RWPE1 (cell line): Measurements from ENCODE around the gene STARD3.

Experiments used
- CTCF ChIA-PET: fragments of 350-600 bp; sonication (Branson Sonifier 250); formaldehyde crosslinking; extraction: SDS; loops from one replicate; lab custom pipeline; 2021; lab: Yijun Ruan, JAX
- POLR2A ChIA-PET: fragments of 400-600 bp; formaldehyde crosslinking; extraction: SDS; loops from one replicate; lab custom pipeline; 2020; ENCODE audit warnings: antibody characterized with exemption; ENCODE audit not compliant: low non-redundant PET; lab: Yijun Ruan, JAX
- DNase-seq: peaks from one replicate; pipeline ENCODE4 v3.0.0; 2012; ENCODE audit warnings: low spot score
- H3K27ac ChIP-seq: fragments of 450-650 bp; 2 replicates; pipeline ENCODE4 v1.5.1; 2017
- CTCF ChIP-seq: fragments of 450-650 bp; conservative IDR thresholded peaks from 2 replicates; pipeline ENCODE4 v1.5.1; 2017; ENCODE audit warnings: low read depth, mild to moderate bottlenecking

The STARD3 gene

GRCh38 chr17:39618246-39618913 is 18.6 kb upstream of the STARD3 start:
- TF ChIP-seq CTCF, result no peak
- DNase-seq, result peak; percentile 59
- H3K27ac ChIP-seq, result peak overlapping the region; percentile 80
- ChIA-PET POLR2A (interaction anchor here (1.3 kb wide), 1 partner anchor 45 kb away, joined by 4 read pairs; no protein-coding TSS in a partner anchor), CTCF (interaction anchor here (0.6 to 1.9 kb wide), 6 partner anchors 12 to 412 kb away, joined by 3 to 6 read pairs (median 4); partner anchors contain the start of genes PNMT and PSMD3)

- POLR2A ChIA-PET, result interaction anchor here (1.3 kb wide), 1 partner anchor 45 kb away, joined by 4 read pairs; no protein-coding TSS in a partner anchor
Observed at GRCh38 chr17:39618956-39619785, 17.8 kb upstream of the STARD3 start.

GRCh38 chr17:39619786-39620101 is 17.2 kb upstream of the STARD3 start:
- CTCF ChIA-PET, result interaction anchor here (0.6 to 1.3 kb wide), 3 partner anchors 86 to 361 kb away, joined by 3 to 4 read pairs (median 4); partner anchors contain the start of gene PSMD3
- TF ChIP-seq CTCF, result no peak
- peak overlapping the region; percentile 80; the same call in 1 of the 2 replicates for H3K27ac ChIP-seq
- DNase-seq, result no peak
- POLR2A ChIA-PET, result interaction anchor here (1.3 kb wide), 1 partner anchor 46 kb away, joined by 4 read pairs; no protein-coding TSS in a partner anchor

More at GRCh38 chr17:39618956-39619785, 17.8 kb upstream of the STARD3 start:
- CTCF ChIA-PET, result interaction anchor here (0.6 to 1.9 kb wide), 8 partner anchors 11 to 413 kb away, joined by 3 to 6 read pairs (median 4); partner anchors contain the start of genes PNMT and PSMD3
- DNase-seq, result no peak
- TF ChIP-seq CTCF, result no peak
- H3K27ac ChIP-seq, result peak overlapping the region; percentile 80

GRCh38 chr17:39621523-39622379 is 15.2 kb upstream of the STARD3 start:
- CTCF ChIA-PET, result interaction anchor here (0.5 to 5.0 kb wide), 52 partner anchors 10 to 991 kb away, joined by 3 to 66 read pairs (median 4); partner anchors contain the start of genes ERBB2, GSDMB, IKZF3 and PGAP3
- peak; percentile 80 for DNase-seq
- peak overlapping the region; percentile 23 for H3K27ac ChIP-seq
- TF ChIP-seq CTCF, result peak; percentile 98
- POLR2A ChIA-PET, result no interaction called here

GRCh38 chr17:39622380-39623006 is 14.5 kb upstream of the STARD3 start:
- DNase-seq, result no peak
- peak overlapping the region; percentile 23 for H3K27ac ChIP-seq
- POLR2A ChIA-PET, result no interaction called here
- CTCF ChIA-PET, result interaction anchor here (0.5 to 5.0 kb wide), 23 partner anchors 11 to 418 kb away, joined by 3 to 66 read pairs (median 5); partner anchors contain the start of gene IKZF3
- TF ChIP-seq CTCF, result no peak
